ENCODE measurements around the gene VIPR1. TPM values are rescaled to one million over a fixed set of nuclear protein-coding genes. Genes with fewer than 3 reads are reported as not detected.
"Not testable (repeated sequence)": the region's sequence is repeated elsewhere in the genome, so short reads cannot be mapped to it uniquely, and the experiment has no call there.

The VIPR1 gene
- polyA plus RNA-seq, 3 donors = 1.0 to 2.1 (median 1.4) TPM

GRCh38 chr3:42550250-42550649, 47.8 kb downstream of the VIPR1 start:
- DNase-seq (ENCODE audit: extremely low read depth in 1 of 11, low read depth in 9 of 11, low spot score in 4 of 11) = no peak

GRCh38 chr3:42552830-42553229, 50.4 kb downstream of the VIPR1 start:
- no peak for DNase-seq (ENCODE audit: extremely low read depth in 1 of 11, low read depth in 9 of 11, low spot score in 4 of 11)

GRCh38 chr3:42556089-42556632, 53.7 kb downstream of the VIPR1 start:
- DNase-seq (ENCODE audit: extremely low read depth in 1 of 11, low read depth in 9 of 11, low spot score in 4 of 11) = no peak

GRCh38 chr3:42556817-42557216, 54.4 kb downstream of the VIPR1 start:
- not testable (repeated sequence) for DNase-seq (ENCODE audit: extremely low read depth in 1 of 11, low read depth in 9 of 11, low spot score in 4 of 11)

- DNase-seq (ENCODE audit: extremely low read depth in 1 of 11, low read depth in 9 of 11, low spot score in 4 of 11) = no peak
These were observed 55.4 kb downstream of the VIPR1 start for GRCh38 chr3:42557854-42558253.

- no peak for DNase-seq (ENCODE audit: extremely low read depth in 1 of 11, low read depth in 9 of 11, low spot score in 4 of 11)
These were observed 59.8 kb downstream of the VIPR1 start for GRCh38 chr3:42562047-42562907.

GRCh38 chr3:42569593-42570142, 67.2 kb downstream of the VIPR1 start:
- DNase-seq (ENCODE audit: extremely low read depth in 1 of 11, low read depth in 9 of 11, low spot score in 4 of 11) = no peak

- DNase-seq (ENCODE audit: extremely low read depth in 1 of 11, low read depth in 9 of 11, low spot score in 4 of 11) = no peak
These were observed 69.8 kb downstream of the VIPR1 start for GRCh38 chr3:42572278-42572677.

GRCh38 chr3:42575137-42575741, 72.8 kb downstream of the VIPR1 start:
- DNase-seq (ENCODE audit: extremely low read depth in 1 of 11, low read depth in 9 of 11, low spot score in 4 of 11) = no peak

- no peak for DNase-seq (ENCODE audit: extremely low read depth in 1 of 11, low read depth in 9 of 11, low spot score in 4 of 11)
These were observed 75.6 kb downstream of the VIPR1 start for GRCh38 chr3:42578054-42578453.

GRCh38 chr3:42579346-42579745, 76.9 kb downstream of the VIPR1 start:
- not testable (repeated sequence) for DNase-seq (ENCODE audit: extremely low read depth in 1 of 11, low read depth in 9 of 11, low spot score in 4 of 11)

- DNase-seq (ENCODE audit: extremely low read depth in 1 of 11, low read depth in 9 of 11, low spot score in 4 of 11) = no peak
These were observed 78.9 kb downstream of the VIPR1 start for GRCh38 chr3:42581400-42581708.

GRCh38 chr3:42581709-42582473, 79.4 kb downstream of the VIPR1 start, which contains the start of gene SEC22C:
Gene SEC22C, minus strand, starts transcription at chr3:42581967. Its CDS starts 12,921 bp downstream, at chr3:42569046.
- DNase-seq (ENCODE audit: extremely low read depth in 1 of 11, low read depth in 9 of 11, low spot score in 4 of 11) = peak; percentile 80 to 92 (median 89)

- no peak for DNase-seq (ENCODE audit: extremely low read depth in 1 of 11, low read depth in 9 of 11, low spot score in 4 of 11)
These were observed 80.1 kb downstream of the VIPR1 start for GRCh38 chr3:42582474-42583070.

Other genes with a start within 250 kb of the VIPR1 start
- under 1 TPM in 2 of 3 donors, not detected in 1; 0.37 to 0.56 TPM for gene CCK, start 236.5 kb upstream of the VIPR1 start, polyA plus RNA-seq (ENCODE audit: insufficient read length in 3 of 3)
- gene LYZL4, start 92.0 kb upstream of the VIPR1 start, polyA plus RNA-seq (ENCODE audit: insufficient read length in 3 of 3) = not detected
- gene SEC22C, start 79.3 kb downstream of the VIPR1 start, polyA plus RNA-seq (ENCODE audit: insufficient read length in 3 of 3) = 10 to 100 TPM; 41.8 to 47.5 (median 45.2) TPM
- 10 to 100 TPM; 21.4 to 26.5 (median 25.3) TPM for gene SS18L2, start 88.2 kb downstream of the VIPR1 start, polyA plus RNA-seq (ENCODE audit: insufficient read length in 3 of 3)
- 100 to 1,000 TPM in 1 of 3 donors, 10 to 100 TPM in 2; 83.8 to 203 (median 98.7) TPM for gene NKTR, start 98.0 kb downstream of the VIPR1 start, polyA plus RNA-seq (ENCODE audit: insufficient read length in 3 of 3)
- gene ZBTB47, start 151.1 kb downstream of the VIPR1 start, polyA plus RNA-seq (ENCODE audit: insufficient read length in 3 of 3) = 10 to 100 TPM; 12.5 to 18.4 (median 14.9) TPM
- under 1 TPM in 1 of 3 donors, not detected in 2; 0.06 TPM for gene KLHL40, start 182.9 kb downstream of the VIPR1 start, polyA plus RNA-seq (ENCODE audit: insufficient read length in 3 of 3)
- under 1 TPM; 0.54 to 0.66 (median 0.61) TPM for gene HHATL, start 200.2 kb downstream of the VIPR1 start, polyA plus RNA-seq (ENCODE audit: insufficient read length in 3 of 3)